Endothelial cell of umbilical vein (primary cell): ENCODE data around the gene STRA6. TPM values are rescaled to one million over a fixed set of nuclear protein-coding genes. Genes with fewer than 3 reads are reported as not detected.

ENCODE experiments used
- BruUV-seq: library from RNA; stranded (reverse); fragments of 400-500 nt; replicated peaks from 2 replicates; lab custom pipeline; 2021; lab: Mats Ljungman, UMichigan
- CTCF ChIA-PET: fragments of 300-600, 350-600 bp; sonication (Branson Sonifier 250); formaldehyde crosslinking; loops from one replicate; lab custom pipeline; 2021; ENCODE audit warnings: antibody characterized with exemption, inconsistent platforms; lab: Charles Lee
- POLR2A ChIA-PET: fragments of 300-600, 350-600 bp; sonication (Branson Sonifier 250); formaldehyde crosslinking; loops from one replicate; lab custom pipeline; 2021; ENCODE audit warnings: antibody characterized with exemption, inconsistent platforms; lab: Charles Lee
- DNase-seq: peaks from one replicate; pipeline ENCODE4 v3.0.0-alpha.2; 2011; ENCODE audit warnings: low read depth, low spot score
- FAIRE-seq: peaks from 2 replicates; lab custom pipeline; 2011; peaks lifted over from hg19 to GRCh38; lab: Jason Lieb, UNC
- H2AFZ ChIP-seq: 2 replicates; pipeline ENCODE4 v1.6.0; 2012; ENCODE audit warnings: low read depth, low read length, control low read depth, inconsistent platforms
- H3K27ac ChIP-seq: 2 replicates; pipeline ENCODE4 v1.5.1; 2011; ENCODE audit warnings: low read depth, mild to moderate bottlenecking, control low read depth, low read length, moderate library complexity; ENCODE audit not compliant: insufficient read depth
- H3K27me3 ChIP-seq, 2 experiments: 2 replicates each; pipeline versions ENCODE4 v1.6.0 to v1.6.1; 2011; ENCODE audit warnings: low read length in 2 of 2, mixed read lengths in 1 of 2; ENCODE audit not compliant: control insufficient read depth in 2 of 2, insufficient read depth in 2 of 2
- H3K36me3 ChIP-seq, 2 experiments: 2 replicates in 1 of 2; 3 replicates in 1 of 2; pipeline ENCODE4 v1.5.1; 2011; ENCODE audit warnings: low read length in 2 of 2, mild to moderate bottlenecking in 1 of 2, moderate library complexity in 1 of 2; ENCODE audit not compliant: control insufficient read depth in 2 of 2, insufficient read depth in 2 of 2; ENCODE audit errors: extremely low read depth in 1 of 2
- H3K4me1 ChIP-seq: 3 replicates; pipeline ENCODE4 v1.5.1; 2011; ENCODE audit warnings: mild to moderate bottlenecking, low read length; ENCODE audit not compliant: control insufficient read depth, insufficient read depth; ENCODE audit errors: extremely low read depth
- H3K4me2 ChIP-seq: 2 replicates; pipeline ENCODE4 v1.6.1; 2011; ENCODE audit warnings: low read length, control low read depth, mixed read lengths; ENCODE audit not compliant: insufficient read depth
- H3K4me3 ChIP-seq, 3 experiments: fragments of 200-600 bp in 1 of 3; sonication (generic), shearing (Covaris generic) in 1 of 3; replicated peaks in 1 of 3; 2 replicates each; pipeline ENCODE4 v1.5.1; 2011 to 2016; ENCODE audit warnings: control low read depth in 3 of 3, low read length in 3 of 3, mild to moderate bottlenecking in 2 of 3, inconsistent platforms in 1 of 3, low read depth in 1 of 3, moderate library complexity in 1 of 3; ENCODE audit not compliant: insufficient read depth in 1 of 3
- H3K79me2 ChIP-seq: 2 replicates; pipeline ENCODE4 v1.6.0; 2012; ENCODE audit warnings: low read length, inconsistent platforms; ENCODE audit not compliant: control insufficient read depth, insufficient read depth
- H3K9ac ChIP-seq: replicated peaks from 2 replicates; pipeline ENCODE3; 2011; ENCODE audit warnings: low read length, control low read depth; ENCODE audit not compliant: insufficient read depth; ENCODE audit errors: extremely low read depth
- H3K9me1 ChIP-seq: replicated peaks from 3 replicates; pipeline ENCODE4 v1.6.0; 2011; ENCODE audit warnings: mild to moderate bottlenecking, low read length; ENCODE audit not compliant: control insufficient read depth, insufficient read depth; ENCODE audit errors: extremely low read depth
- H3K9me3 ChIP-seq: replicated peaks from 2 replicates; pipeline ENCODE4 v1.5.1; 2012; ENCODE audit warnings: low read length, inconsistent platforms; ENCODE audit not compliant: control insufficient read depth, insufficient read depth
- H4K20me1 ChIP-seq: replicated peaks from 2 replicates; pipeline ENCODE3; 2011; ENCODE audit warnings: mild to moderate bottlenecking, low read length; ENCODE audit not compliant: control insufficient read depth, insufficient read depth; ENCODE audit errors: extremely low read depth
- CTCF ChIP-seq, 2 donors: IDR thresholded peaks; 1 replicate in 1 of 2; 2 replicates in 1 of 2; pipeline ENCODE4 v1.5.1; 2011; ENCODE audit warnings: low read length in 2 of 2, mild to moderate bottlenecking in 2 of 2, moderate library complexity in 2 of 2, control low read depth in 1 of 2, inconsistent platforms in 1 of 2, low read depth in 1 of 2; ENCODE audit not compliant: insufficient read depth in 1 of 2; ENCODE audit errors: extremely low read depth in 1 of 2
- EZH2 ChIP-seq: IDR thresholded peaks from 2 replicates; pipeline ENCODE4 v1.6.1; 2012; ENCODE audit warnings: borderline replicate concordance, low read depth, mild to moderate bottlenecking, moderate library complexity, low read length, inconsistent platforms; ENCODE audit not compliant: severe bottlenecking
- FOS ChIP-seq: IDR thresholded peaks from 2 replicates; pipeline ENCODE4 v1.6.1; 2011; ENCODE audit warnings: mild to moderate bottlenecking, low read length, moderate library complexity, borderline replicate concordance; ENCODE audit not compliant: insufficient read depth
- GATA2 ChIP-seq: IDR thresholded peaks from 2 replicates; pipeline ENCODE4 v1.7.0; 2011; ENCODE audit warnings: low read depth, mild to moderate bottlenecking, moderate library complexity, mixed read lengths, low read length; ENCODE audit not compliant: insufficient read length, insufficient read depth
- JUN ChIP-seq: IDR thresholded peaks from 2 replicates; pipeline ENCODE4 v1.6.1; 2011; ENCODE audit warnings: borderline replicate concordance, low read depth; ENCODE audit not compliant: insufficient read length, insufficient read depth
- MAX ChIP-seq: IDR thresholded peaks from 2 replicates; pipeline ENCODE4 v1.6.1; 2011; ENCODE audit not compliant: insufficient read depth, insufficient read length
- MYC ChIP-seq: IDR thresholded peaks from one replicate; pipeline ENCODE4 v1.6.1; 2011; ENCODE audit warnings: mild to moderate bottlenecking, low read depth, low read length
- POLR2A ChIP-seq: IDR thresholded peaks from 2 replicates; pipeline ENCODE4 v1.6.1; 2012; ENCODE audit warnings: low read depth, mild to moderate bottlenecking, control low read depth, low read length
- POLR2AphosphoS5 ChIP-seq: IDR thresholded peaks from 2 replicates; pipeline ENCODE4 v1.6.1; 2012; ENCODE audit warnings: low read depth, mild to moderate bottlenecking, control low read depth, low read length, moderate library complexity; ENCODE audit not compliant: insufficient read depth
- dilution Hi-C: fragments of 300-500 bp; cut with MboI; formaldehyde crosslinking; loops from one replicate; pipeline ENCODE4 v1.15.0; 2019; ENCODE audit warnings: low sequenced_read_pairs; ENCODE audit not compliant: extremely low pct_ligation_motif_present
- intact Hi-C: fragments of 100-400 bp; cut with micrococcal nuclease; formaldehyde crosslinking; loops from one replicate; pipeline ENCODE4 v1.10.0; 2022
- polyA plus RNA-seq, 4 experiments: library from polyadenylated mRNA; depleted of rRNA in 3 of 4; stranded (reverse) in 3 of 4; unstranded in 1 of 4; fragments of >200 nt; gene quantifications; 2 replicates each; pipeline versions ENCODE4 v1.2.1 to v1.2.3, GENCODE V29; 2011 to 2012; ENCODE audit warnings: missing spikeins in 1 of 4
- total RNA-seq: library from RNA; stranded (reverse); gene quantifications from 2 replicates; pipeline ENCODE4 v1.2.3, GENCODE V29; 2021

Gene STRA6
- total and polyA plus RNA-seq, 2 donors (not counting 3 experiments of a cell fraction or from before 2014, with no cell fraction given): not detected

GRCh38 chr15:74138642-74139041 is 63.9 kb downstream of the STRA6 start:
- Histone ChIP-seq H3K4me3 (no peak overlapping the region), H3K9ac (no peak overlapping the region), H3K4me1 (peaks cover 12% of the 10 kb centered on the region), H3K9me1 (no peaks in the 10 kb centered on the region), H3K79me2 (no peaks in the 10 kb centered on the region), H3K27ac (no peak overlapping the region), H3K4me2 (no peak overlapping the region), H3K9me3 (no peaks in the 10 kb centered on the region), H3K36me3 (no peaks in the 10 kb centered on the region), H3K27me3 (peaks cover 45 to 49% of the 10 kb centered on the region in 2 experiments), H4K20me1 (no peaks in the 10 kb centered on the region), H2AFZ (no peak overlapping the region)
- DNase-seq: no peak
- intact Hi-C loops: no loop called here
- BruUV-seq: no TSS peak
- CTCF ChIA-PET: interaction anchor here (1.1 to 2.2 kb wide), 3 partner anchors 10 to 182 kb away, joined by 4 to 12 read pairs (median 9); no protein-coding TSS in a partner anchor
- POLR2A ChIA-PET: no interaction called here
- no peak for FAIRE-seq
- dilution Hi-C loops: no loop called here
- TF ChIP-seq MAX (no peak), FOS (no peak), POLR2AphosphoS5 (no peak), CTCF (IDR thresholded peaks at IDR 0.05; ENCODE audit: extremely low read depth in 1 of 2, insufficient read depth in 1 of 2, low read depth in 1 of 2, low read length in 2 of 2) (no peak), EZH2 (no peak), MYC (no peak), GATA2 (no peak), JUN (no peak), POLR2A (no peak)
